Measurements from ENCODE around the gene OR8K3.

- TF ChIP-seq CTCF (IDR thresholded peaks at IDR 0.05): no peak
- no peak for TF ChIP-seq POLR2A (IDR thresholded peaks at IDR 0.05)
These were observed 17.0 kb downstream of the OR8K3 start for GRCh38 chr11:56331861-56332491.
